Measurements from ENCODE around the gene MAN1A1. TPM values are rescaled to one million over a fixed set of nuclear protein-coding genes. Genes with fewer than 3 reads are reported as not detected.

MAN1A1 gene
- total and polyA plus RNA-seq, 4 donors, result 68.2 to 209 (median 148) TPM

GRCh38 chr6:119230160-119230559 lies 119.4 kb downstream of the MAN1A1 start:
- 95% methylated on average over 4 of the region's 4 CpGs for WGBS
- H3K9ac ChIP-seq (ENCODE audit: low read depth in 1 of 2, low read length in 2 of 2), result no peak overlapping the region
- DNase-seq (ENCODE audit: low spot score), result no peak
- no peak for TF ChIP-seq HNF4A (conservative IDR thresholded peaks at IDR 0.05)
- no peak for TF ChIP-seq REST (IDR thresholded peaks at IDR 0.05)
- TF ChIP-seq HNF4G (IDR thresholded peaks at IDR 0.05), result no peak
- TF ChIP-seq YY1 (IDR thresholded peaks at IDR 0.05), result no peak
- TF ChIP-seq RXRA (IDR thresholded peaks at IDR 0.05), result no peak
- no peak for TF ChIP-seq CTCF (IDR thresholded peaks at IDR 0.05; ENCODE audit: low read depth, low read length, missing input control)
- TF ChIP-seq FOXA2 (IDR thresholded peaks at IDR 0.05), result no peak
- TF ChIP-seq NR2F2 (IDR thresholded peaks at IDR 0.05), result no peak
- TF ChIP-seq JUND (IDR thresholded peaks at IDR 0.05), result no peak
- TF ChIP-seq FOXA1 (IDR thresholded peaks at IDR 0.05), result no peak
- TF ChIP-seq EGR1 (IDR thresholded peaks at IDR 0.05; ENCODE audit: low read depth in 2 of 2), result no peak
- no peak for TF ChIP-seq ATF3 (IDR thresholded peaks at IDR 0.05)
- TF ChIP-seq RAD21 (IDR thresholded peaks at IDR 0.05), result no peak
- no peak overlapping the region for H3K4me3 ChIP-seq (ENCODE audit: low read depth in 1 of 3, low read length in 3 of 3)
- H3K4me1 ChIP-seq (ENCODE audit: control insufficient read depth in 4 of 4, insufficient read depth in 4 of 4, low read length in 3 of 4), result peaks cover 0 to 3% (median 0%) of the 10 kb centered on the region in 4 donors
- peaks cover 3 to 13% (median 7%) of the 10 kb centered on the region in 4 donors for H3K36me3 ChIP-seq (ENCODE audit: control insufficient read depth in 4 of 4, insufficient read depth in 3 of 4, low read depth in 1 of 4, low read length in 3 of 4)
- no peaks in the 10 kb centered on the region for H3K27me3 ChIP-seq (ENCODE audit: control insufficient read depth in 4 of 4, insufficient read depth in 4 of 4, low read length in 3 of 4)
- no peak overlapping the region for H3K27ac ChIP-seq (ENCODE audit: low read depth in 1 of 2, low read length in 2 of 2)
- H3K9me3 ChIP-seq (ENCODE audit: control insufficient read depth in 4 of 4, low read length in 3 of 4), result no peaks in the 10 kb centered on the region

- TF ChIP-seq TAF1 (conservative IDR thresholded peaks at IDR 0.05) (no peak), ZBTB33 (IDR thresholded peaks at IDR 0.05) (no peak), RAD21 (IDR thresholded peaks at IDR 0.05) (no peak), ATF3 (IDR thresholded peaks at IDR 0.05) (no peak), JUND (IDR thresholded peaks at IDR 0.05) (no peak), FOXA1 (IDR thresholded peaks at IDR 0.05) (no peak), HNF4A (conservative IDR thresholded peaks at IDR 0.05) (no peak), HNF4G (IDR thresholded peaks at IDR 0.05) (no peak)
- Histone ChIP-seq H3K27me3 (ENCODE audit: control insufficient read depth in 4 of 4, insufficient read depth in 4 of 4, low read length in 3 of 4) (no peaks in the 10 kb centered on the region), H3K36me3 (ENCODE audit: control insufficient read depth in 4 of 4, insufficient read depth in 3 of 4, low read depth in 1 of 4, low read length in 3 of 4) (peaks cover 3 to 9% (median 4%) of the 10 kb centered on the region in 4 donors), H3K9me3 (ENCODE audit: control insufficient read depth in 4 of 4, low read length in 3 of 4) (no peaks in the 10 kb centered on the region), H3K4me3 (ENCODE audit: low read depth in 1 of 3, low read length in 3 of 3) (no peak overlapping the region), H3K9ac (ENCODE audit: low read depth in 1 of 2, low read length in 2 of 2) (no peak overlapping the region), H3K27ac (ENCODE audit: low read depth in 1 of 2, low read length in 2 of 2) (no peak overlapping the region), H3K4me1 (ENCODE audit: control insufficient read depth in 4 of 4, insufficient read depth in 4 of 4, low read length in 3 of 4) (peaks cover 0 to 3% (median 0%) of the 10 kb centered on the region in 4 donors)
- WGBS, result 84% methylated on average over 2 of the region's 2 CpGs
- DNase-seq (ENCODE audit: low spot score), result no peak
These were observed 122.2 kb downstream of the MAN1A1 start for GRCh38 chr6:119227377-119227776.

Data from liver (tissue), 9 donors.